Skeletal muscle cell (primary cell): ENCODE results near the gene FAM13A.

Experiments
- DNase-seq: peaks from one replicate; pipeline ENCODE4 v3.0.0-alpha.2; 2010; ENCODE audit warnings: low read depth
- H3K4me3 ChIP-seq: 2 replicates; pipeline ENCODE4 v1.5.1; 2011; ENCODE audit warnings: low read depth, mild to moderate bottlenecking, control low read depth, low read length, moderate library complexity

Gene FAM13A

DNA sequence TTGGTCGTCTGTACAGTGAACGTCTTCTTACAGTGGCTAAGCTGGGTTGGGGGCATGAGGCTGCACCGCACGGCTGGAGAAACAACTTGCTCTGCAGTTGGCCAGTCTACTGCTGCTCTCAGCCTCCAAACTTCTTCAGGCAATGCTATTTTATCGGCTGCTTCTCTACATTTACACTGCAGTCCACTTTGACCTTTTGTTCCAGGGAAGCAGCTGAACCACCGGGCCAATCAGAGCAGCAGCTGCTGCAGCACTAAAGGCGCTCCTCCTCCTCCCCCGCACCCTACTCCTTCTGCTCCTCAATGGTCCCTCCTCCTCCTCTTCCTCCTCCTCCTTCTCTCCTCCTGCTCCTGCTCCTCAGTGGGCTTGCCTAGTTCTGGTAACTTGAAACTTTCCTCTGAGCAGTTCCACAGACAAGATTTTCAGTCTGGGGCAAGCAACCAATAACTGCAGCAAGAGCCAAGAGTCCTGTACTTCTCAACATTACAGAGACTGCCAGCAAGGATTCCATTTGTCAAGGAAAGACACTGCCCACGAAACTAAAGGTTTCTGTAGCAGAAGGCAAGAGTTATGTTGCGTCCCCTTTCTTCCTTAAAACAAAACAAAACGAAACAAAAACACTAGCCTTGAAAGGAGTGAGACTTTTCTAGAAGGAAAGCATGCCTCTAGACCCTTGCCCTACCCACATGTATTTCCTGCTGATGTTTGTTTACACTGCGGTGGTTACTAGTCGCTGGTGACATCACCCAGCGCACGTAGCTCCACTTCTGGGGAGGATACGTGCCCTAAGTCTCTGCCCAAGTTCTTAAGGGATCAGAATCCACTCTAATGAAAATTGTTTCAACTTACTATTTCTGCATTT is 233.7 kb downstream of the FAM13A start:
- H3K4me3 ChIP-seq = peak overlapping the region; percentile 73
- DNase-seq = peak; percentile 98

DNA sequence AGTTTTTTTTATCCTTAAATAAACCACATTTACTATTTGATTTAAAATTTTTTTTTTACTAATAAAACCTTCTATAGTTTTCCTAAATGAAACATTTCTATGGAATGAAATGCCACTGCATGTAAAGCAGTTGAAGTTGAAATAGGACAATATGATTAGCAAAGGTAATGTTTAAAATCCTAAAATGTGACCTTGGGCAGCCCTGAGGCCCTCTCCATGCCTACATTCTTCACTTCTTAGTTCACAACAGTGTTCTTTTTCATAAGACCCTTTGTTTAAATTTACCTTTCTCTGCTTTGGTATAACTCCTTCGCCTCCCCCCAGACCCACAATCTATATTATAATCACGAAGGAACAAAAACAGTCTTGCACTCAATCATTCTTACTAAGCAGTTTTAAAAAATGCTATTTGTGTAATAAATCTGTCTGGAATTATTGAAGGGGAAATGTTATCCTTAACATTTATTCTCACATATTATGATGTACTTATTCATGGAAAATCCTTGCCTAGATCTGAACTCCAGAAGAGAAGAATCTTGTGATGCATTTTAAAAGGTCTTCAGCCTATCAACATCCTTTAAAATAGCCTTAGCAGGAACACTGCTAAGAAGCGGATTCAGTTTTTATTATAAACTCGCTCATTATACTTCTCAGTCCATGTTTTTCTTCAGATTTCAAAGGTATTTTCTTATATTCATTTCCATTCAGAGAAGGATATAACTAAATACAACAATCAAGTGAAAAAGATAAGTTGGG is 234.8 kb downstream of the FAM13A start:
- DNase-seq = no peak
- H3K4me3 ChIP-seq = peak overlapping the region; percentile 73

DNA sequence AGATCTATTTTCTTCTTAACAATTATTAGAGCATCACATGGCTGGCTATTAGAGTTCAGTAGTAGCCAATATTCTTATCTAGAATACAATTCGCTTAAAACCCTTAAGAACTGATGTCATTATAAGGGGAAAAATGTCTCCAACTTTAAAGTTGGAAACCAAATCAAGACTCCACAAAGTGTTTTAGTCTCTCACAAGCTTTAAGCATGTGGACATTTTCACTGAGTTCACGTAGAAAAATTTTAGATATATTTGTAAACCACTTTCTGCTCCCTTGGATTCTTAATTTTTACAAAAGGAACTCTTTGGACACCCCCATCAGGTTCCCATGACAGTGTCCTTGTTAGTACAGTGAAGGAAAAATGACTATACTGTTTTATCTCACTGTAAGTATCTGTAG is 235.5 kb downstream of the FAM13A start:
- DNase-seq = no peak
- peak overlapping the region; percentile 73 for H3K4me3 ChIP-seq

DNA sequence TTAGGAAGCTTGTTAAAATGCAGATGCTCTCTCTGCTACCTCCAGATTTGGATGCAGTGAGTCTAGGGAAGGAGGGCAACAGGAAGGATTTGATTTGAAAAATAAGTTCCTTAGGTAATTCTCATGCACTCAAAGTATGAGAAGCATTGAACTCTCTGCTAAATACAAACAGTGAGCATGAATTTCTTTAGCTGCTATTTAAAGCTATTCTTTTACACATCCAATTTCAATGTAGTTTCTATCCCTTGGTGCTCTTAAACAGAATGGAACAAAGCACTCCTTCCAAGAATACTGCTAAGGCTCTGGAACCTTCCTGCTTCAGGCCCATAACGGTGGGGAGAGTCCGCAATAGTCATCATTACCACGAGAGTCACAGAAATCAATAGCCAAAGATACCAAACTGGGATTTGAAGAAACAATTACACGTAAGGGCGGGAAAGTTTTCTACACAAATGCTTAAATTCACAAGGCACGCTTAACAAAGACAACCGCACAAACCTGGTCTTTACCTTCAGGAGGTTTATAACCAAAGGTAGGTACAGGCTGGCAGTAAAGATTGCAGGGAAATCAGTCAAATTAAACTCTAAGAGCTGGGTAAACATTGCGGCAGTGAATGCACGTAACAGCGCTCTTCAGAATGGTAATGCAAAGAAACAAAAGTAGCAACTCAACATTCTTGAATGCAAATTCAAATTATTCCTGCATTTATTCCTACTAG is 236.1 kb downstream of the FAM13A start:
- peak overlapping the region; percentile 73 for H3K4me3 ChIP-seq
- DNase-seq = no peak

DNA sequence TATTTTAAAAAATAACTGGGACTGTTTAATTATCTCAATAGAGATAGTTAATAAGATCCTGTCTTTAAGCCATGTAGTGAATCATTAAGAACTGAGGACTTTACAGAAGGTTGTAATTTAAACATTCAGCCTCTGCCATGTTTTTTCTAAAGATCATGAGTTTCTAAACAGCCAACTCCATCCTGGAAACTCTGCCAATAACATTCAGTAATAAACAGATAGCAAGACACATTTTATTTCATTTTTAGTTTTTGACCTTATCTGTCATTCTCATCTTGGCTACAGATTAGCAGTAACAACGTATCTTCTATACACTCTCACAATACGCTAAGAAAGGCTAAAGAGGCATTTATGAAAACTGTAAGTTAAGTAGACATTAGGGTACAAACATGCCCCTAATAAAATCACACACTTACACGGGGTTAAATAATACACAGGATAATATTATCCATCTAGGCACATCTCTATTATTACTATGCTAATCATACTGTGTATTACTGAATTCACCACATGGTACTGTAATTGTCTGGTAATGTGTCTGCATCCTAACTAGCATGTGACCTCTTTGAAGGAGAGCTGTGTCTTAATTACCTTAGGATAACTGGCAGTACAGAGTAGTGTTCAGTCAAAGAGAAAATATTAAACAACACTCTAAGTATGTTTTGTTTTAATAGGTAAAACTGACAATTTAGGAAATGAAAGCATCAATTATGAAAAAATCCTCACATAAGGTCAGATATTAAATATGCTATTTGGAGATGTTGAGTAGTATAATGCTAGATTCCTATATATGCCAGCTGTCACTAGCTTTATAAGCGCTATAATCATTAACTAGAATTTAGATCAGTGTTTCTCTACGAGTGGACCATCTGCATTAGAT is 236.9 kb downstream of the FAM13A start:
- peak overlapping the region; percentile 73 for H3K4me3 ChIP-seq
- DNase-seq = no peak

DNA sequence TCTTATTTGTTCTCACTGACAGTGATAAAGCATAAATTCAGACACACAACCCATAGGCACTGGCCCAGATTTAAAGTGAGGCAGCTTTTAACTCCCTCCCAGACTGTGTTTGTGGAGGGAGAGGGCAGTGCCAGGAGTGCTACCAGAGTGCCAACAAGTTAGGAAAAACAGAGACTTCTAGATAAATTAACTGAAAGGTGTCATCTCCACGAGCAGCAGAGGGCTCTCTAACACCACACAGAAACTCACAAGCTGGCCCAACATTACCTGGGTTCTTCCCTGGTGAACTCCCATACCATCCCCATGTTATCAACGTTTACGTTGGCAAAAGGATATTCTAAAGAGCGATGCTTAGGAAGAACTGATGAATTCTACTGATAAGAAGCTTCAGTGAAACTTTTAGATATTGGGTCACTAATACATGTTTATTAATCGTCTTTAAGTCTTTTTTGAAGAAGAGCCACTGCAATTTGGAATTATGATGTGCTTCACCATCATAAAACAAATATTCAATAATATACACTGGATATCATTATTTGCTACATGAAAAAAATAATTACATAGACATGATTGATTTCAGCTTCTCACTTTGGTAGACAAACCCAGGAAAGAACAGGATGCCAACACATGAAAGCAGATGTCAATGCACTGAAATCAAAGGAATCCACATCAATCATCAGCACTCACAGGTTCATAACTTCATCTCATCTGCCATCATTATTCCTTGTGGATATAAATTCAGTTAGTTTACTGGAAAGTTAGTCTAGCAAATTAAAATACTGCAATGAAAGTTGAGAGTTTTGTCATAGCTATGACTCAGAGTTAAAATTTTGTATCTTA is 238.1 kb downstream of the FAM13A start:
- DNase-seq = no peak
- no peak overlapping the region for H3K4me3 ChIP-seq

DNA sequence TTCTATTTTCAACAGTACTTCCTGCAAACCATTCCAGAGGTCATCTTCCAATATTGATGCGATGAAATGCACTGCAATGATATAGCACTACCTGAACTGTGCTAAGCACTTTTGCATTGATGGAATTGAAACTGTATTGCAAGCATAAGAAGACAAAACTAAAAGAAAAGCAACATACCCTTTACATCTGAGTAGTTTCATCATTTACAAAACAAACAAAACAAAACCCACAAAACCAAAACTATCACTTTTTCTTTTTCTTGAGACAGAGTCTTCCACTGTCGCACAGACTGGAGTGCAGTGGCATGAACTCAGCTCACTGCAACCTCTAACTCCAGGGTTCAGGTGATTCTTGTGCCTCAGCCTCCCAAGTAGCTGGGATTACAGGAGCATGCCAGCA is 239.2 kb downstream of the FAM13A start:
- DNase-seq = no peak
- no peak overlapping the region for H3K4me3 ChIP-seq

DNA sequence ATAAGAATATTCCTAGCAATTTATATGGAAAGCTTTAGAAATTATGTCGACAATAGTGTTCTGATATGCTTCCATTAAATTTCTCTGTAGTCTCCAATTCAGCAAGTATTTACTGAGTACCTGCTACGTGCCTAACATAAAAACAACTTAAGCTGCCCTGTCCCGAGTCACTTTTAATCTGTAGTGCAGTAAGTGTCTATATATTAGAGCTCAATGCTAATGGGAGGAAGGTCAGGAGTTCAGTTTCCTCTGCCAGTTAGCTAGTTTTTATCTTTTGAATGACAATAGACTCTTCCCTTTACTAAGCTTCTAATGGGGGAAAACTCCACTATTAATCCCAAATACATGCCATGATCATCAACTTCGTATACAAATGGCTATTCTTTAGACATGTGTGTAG is 240.6 kb downstream of the FAM13A start:
- no peak overlapping the region for H3K4me3 ChIP-seq

DNA sequence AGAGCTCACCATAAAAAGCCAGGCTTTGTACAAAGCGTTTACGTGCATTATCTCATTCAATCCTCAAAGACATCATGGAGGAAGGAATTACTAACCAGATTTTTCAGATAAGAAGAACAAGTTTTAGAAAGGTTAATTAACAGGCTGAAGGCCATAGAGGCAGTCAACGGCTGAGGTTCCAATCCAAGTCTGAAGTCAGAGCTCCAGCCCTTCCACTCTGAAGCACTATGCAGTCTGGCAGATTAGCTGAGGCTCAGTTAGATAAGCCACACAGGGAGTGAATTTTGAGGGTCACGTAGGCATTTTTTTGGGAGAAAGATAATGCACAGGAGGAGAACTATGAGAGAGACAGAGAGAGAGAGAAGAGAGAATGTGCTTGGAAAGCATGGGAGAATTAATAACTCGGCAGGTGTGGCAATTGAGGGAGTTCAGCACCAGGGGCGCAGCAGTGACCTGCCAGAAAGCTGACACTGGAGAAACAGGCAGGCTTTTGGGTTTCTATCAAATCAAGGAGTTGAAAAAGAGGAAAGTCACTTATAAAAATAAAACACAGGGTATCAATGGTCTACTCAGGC is 242.9 kb downstream of the FAM13A start:
- H3K4me3 ChIP-seq = no peak overlapping the region
- no peak for DNase-seq

More for the DNA sequence above, 240.6 kb downstream of the FAM13A start:
- no peak for DNase-seq

DNA sequence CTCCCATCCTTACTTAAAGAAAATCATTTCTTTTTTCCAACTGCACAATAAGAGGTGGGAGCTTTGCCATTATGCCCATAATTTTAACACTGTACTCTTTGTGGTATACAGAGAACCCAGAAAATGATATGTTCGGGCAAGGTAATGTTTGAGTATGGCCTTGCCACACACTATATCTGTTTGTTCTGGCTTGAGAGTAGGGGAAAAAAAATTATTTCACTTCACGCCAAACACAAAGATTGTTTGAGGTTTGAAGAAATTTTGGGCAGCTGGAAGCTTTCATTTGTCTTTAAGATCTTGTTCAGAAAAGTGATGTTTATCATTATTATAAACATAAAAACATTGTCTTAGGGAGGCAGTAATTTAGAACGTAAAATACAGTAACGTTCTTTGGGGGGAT is 244.0 kb downstream of the FAM13A start:
- no peak overlapping the region for H3K4me3 ChIP-seq
- no peak for DNase-seq

DNA sequence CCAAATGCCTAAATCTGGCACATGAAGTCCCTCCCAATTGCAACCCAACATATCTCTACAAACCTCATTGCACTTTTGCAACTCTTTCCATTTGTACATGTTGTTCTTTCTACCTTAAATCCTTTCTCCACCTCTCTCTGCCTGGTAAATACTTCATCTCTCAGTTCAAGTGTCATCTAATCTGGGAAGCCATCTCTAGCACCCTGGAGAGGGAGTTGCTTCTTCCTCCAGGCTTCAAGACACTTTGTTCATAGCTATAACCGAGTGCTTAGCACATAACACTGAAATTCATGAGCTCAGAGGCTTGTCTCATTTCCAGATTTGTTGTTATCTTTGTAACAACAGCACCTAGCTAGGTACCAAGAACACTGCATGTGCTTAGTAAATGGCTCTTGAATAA is 244.6 kb downstream of the FAM13A start:
- no peak overlapping the region for H3K4me3 ChIP-seq

DNA sequence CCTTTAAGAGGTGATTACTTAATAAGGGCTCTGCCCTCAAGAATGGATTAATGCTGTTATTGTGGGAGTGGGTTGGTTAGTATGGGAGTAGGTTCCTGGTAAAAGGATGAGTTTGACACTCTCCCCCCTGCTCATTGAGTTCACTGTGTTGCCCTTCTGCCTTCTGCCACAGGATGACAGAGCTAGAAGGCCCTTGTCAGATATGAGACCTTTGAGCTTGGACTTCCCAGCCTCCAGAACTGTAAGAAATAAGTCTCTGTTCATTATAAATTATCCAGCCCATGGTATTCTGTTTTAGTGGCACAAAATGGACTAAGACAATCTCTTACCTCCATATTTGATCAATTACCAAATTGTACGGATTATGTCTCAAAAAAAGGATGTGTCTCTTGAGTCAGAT is 245.1 kb downstream of the FAM13A start:
- no peak overlapping the region for H3K4me3 ChIP-seq
- no peak for DNase-seq

More for the DNA sequence above, 244.6 kb downstream of the FAM13A start:
- DNase-seq = no peak

DNA sequence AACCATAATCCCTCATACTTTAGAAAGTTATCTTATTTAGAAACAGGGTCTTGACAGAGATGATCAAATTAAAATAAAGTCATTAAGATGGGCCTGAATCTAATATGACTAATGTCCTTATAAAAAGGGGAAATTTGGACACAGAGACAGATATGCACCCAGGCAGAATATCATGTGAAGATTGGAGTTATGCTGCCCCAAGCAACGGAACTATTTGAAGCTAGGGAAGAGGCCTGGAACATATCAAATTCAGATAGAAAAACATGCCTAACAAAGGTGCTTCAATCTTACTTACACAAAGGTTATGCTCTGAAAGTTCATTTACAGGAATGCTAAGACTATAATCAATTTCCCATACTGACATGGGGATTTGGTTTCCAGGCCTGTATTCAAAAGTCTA is 246.7 kb downstream of the FAM13A start:
- no peak overlapping the region for H3K4me3 ChIP-seq

DNA sequence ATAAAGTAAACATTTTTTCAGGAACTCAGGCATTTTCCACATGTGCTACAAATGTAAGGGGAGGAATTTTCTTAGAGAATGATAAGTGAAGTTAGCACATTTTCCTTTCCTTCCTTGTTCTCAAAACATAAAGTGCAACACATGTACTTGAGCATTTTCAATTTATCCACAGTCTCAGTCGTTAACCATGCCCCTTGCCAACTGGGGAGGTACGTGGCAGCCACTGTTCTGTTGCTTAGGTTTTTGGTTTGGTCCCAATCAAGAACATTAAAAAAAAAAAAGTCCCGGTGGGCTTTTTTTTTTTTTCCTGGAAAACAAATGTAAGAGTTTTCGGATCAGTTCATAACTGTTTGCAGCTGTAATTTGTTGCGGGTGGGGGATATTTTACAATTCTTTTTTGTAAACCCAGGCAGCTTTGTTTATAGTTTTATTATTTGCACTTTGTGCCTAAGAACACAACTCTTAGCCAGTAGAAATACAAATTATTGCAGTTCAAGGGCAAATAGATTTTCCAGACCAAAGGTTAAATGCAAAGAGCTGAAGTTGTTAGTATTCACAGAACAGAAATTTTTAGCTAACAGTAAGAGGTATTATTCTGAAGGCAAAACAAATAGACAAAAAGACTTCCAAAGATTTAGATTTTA is 247.3 kb downstream of the FAM13A start:
- DNase-seq = no peak
- H3K4me3 ChIP-seq = no peak overlapping the region

More for the DNA sequence above, 246.7 kb downstream of the FAM13A start:
- no peak for DNase-seq

DNA sequence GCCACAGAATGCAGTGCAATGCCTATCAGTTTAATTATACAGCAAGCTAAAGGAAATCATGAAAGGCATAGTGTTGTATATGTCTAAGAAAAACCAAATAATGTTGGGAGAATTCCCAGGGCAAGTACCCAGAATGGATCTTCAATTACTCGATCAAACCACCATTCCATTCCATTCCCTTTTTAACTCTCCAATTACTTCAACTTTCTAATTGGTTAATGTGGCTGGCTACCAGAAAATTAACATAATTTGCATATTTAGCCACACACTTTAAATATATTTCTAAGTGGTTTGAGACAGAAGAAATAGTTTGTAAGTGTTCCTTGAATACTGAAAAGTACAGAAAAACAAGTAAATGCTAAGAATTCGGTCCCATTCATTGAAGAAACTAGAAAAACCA is 247.9 kb downstream of the FAM13A start:
- H3K4me3 ChIP-seq = no peak overlapping the region
- no peak for DNase-seq

DNA sequence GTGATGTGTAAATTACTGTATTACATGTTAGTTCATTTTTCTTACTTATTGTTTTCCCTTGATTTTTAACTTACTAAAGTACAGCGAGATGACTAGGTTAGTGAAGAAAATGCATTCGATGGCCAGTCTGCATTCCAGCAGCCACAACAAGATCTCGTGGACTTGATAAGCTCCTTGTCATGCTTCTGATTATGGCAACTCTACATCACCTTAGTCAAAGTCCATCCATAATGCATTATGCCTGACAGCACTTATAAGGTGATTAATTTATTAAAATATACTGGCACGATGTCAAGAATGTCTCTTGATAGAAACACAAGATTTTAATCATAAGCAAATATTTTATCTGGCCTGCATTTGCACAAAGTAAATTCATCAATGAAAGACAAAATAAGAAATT is 249.5 kb downstream of the FAM13A start:
- no peak overlapping the region for H3K4me3 ChIP-seq
- no peak for DNase-seq

DNA sequence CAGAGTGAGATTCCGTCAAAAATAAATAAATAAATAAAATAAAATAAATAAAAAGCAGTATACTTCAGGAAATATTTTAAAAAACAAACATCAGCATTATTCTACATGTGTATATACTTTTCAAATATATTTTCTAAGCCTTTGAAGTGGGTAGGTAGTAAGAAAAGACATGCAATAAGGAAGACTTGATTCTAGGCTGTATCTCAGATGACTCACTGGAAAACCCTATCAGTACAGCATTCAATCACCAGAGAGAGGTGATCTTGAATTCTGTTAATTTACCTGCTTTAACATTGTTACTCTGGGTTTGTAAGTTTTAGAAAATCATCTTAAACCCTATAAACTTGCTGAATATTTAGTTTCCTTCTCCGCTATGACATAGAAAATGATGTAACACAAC is 252.8 kb downstream of the FAM13A start:
- no peak overlapping the region for H3K4me3 ChIP-seq
- DNase-seq = no peak
